ENCODE data around the gene DCTN1. TPM values are rescaled to one million over a fixed set of nuclear protein-coding genes. Genes with fewer than 3 reads are reported as not detected.
"Not testable (repeated sequence)": the region's sequence is repeated elsewhere in the genome, so short reads cannot be mapped to it uniquely, and the experiment has no call there.

DCTN1 gene
- polyA plus RNA-seq = 71.4 TPM

DNA sequence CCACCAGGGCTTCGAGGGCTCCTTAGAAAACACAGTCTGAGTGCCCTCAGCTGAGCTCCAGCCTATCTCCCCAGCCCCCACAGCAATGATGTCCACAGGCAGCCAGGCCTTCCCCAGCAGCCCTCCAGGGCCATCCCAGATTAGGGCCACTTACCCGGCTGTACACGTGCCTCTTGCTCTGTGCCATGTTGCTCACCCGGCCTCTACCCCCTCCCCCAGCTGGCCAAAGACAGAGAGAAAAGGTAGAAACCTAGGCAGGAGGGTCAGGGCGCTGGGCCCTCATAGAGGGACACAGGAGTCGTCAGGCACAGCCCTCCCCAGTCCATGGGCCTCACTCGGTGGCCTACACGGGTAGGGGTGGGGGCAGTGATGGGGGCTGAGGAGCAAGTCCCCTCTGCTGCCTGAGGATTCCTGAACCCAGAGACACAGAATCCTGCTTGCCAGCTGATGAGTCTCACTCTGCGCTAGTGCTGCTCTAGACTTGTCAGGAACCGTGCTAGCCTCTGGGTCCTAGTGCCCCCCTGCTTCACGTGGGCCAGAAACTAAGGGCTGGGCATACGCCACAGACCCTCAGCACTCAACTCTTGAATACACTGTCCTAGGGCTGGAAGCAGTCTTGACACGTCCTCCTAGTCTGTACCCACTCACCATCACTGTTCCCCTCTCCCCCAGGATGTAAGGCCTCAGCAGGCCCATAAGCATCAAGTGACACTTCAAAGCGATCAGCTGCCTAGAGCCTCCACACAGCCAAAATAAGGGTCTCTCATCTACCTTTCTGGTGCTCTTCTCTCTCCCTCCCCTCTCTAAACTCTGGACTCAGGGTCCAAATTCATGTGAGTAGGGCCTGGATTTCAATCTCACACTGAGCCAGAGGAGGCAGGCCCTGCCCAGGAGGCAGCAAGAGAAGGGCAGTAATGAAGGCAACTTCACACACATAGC is at the start of gene DCTN1:
Gene DCTN1 (minus strand): TSS at position 461 of the 939 bp plus-strand sequence. CDS start 274 bp downstream, at position 187.
- peaks cover 8% of the 10 kb centered on the region for H3K36me3 Mint-ChIP-seq
- H3K4me1 Mint-ChIP-seq = peaks cover 9 to 25% (median 20%) of the 10 kb centered on the region in 3 donors
- no peaks in the 10 kb centered on the region for H3K9me3 Mint-ChIP-seq
- no peak within 1 kb of the TSS for H3K27ac Mint-ChIP-seq
- no peaks in the 10 kb centered on the region for H3K27me3 Mint-ChIP-seq
- peak within 1 kb of the TSS in 2 of 4 donors; percentile 4 to 78 for H3K4me3 Mint-ChIP-seq

DNA sequence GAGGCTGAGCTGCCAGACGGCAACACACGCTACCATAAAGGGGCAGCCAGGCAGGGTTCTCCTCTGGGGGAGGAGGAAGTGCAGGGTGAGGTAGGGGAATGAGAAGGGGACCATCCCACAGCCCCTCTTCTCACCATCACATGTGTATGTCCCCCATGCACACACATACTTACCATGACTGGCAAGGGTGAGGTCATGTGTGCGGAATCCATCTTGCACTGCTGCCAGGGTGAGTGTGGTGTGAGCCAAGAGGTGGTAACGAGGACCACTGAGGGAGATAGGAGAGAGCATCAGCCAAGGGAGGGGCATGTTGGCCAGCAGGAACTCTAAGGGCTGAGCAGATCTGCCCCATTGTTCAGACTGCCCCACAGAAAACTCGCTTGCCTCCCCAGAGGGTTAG is 48.6 kb upstream of the DCTN1 start:
- H3K4me3 Mint-ChIP-seq = no peak overlapping the region
- no peaks in the 10 kb centered on the region for H3K36me3 Mint-ChIP-seq
- H3K27ac Mint-ChIP-seq = peak overlapping the region in 1 of 3 donors; percentile 35
- no peaks in the 10 kb centered on the region for H3K9me3 Mint-ChIP-seq
- H3K27me3 Mint-ChIP-seq = no peaks in the 10 kb centered on the region
- H3K4me1 Mint-ChIP-seq = no peaks in the 10 kb centered on the region

DNA sequence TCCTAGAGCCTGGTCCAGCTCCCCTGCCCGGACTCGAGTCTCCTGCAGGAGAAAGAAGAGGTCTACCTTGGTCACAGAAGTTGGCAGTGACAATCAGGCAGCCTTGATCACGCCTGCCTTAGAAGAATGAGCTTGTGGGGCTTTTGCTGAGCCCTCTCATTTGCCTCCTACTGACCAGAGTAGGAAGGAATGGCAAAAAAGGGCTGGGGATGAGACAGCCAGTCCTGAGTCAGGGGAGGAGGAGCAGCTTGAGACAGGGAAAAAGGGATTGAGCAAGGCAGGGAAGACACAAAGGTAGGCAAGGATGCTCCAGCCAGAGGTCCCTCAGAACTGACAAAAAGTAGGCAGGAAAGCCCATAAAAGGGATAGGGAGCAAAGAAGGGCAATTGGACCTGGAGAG is 47.4 kb upstream of the DCTN1 start:
- H3K4me1 Mint-ChIP-seq = peaks cover 0 to 3% (median 2%) of the 10 kb centered on the region in 3 donors
- no peaks in the 10 kb centered on the region for H3K27me3 Mint-ChIP-seq
- H3K36me3 Mint-ChIP-seq = no peaks in the 10 kb centered on the region
- no peaks in the 10 kb centered on the region for H3K9me3 Mint-ChIP-seq
- no peak overlapping the region for H3K4me3 Mint-ChIP-seq
- peak overlapping the region in 2 of 3 donors; percentile 51 to 83 for H3K27ac Mint-ChIP-seq

DNA sequence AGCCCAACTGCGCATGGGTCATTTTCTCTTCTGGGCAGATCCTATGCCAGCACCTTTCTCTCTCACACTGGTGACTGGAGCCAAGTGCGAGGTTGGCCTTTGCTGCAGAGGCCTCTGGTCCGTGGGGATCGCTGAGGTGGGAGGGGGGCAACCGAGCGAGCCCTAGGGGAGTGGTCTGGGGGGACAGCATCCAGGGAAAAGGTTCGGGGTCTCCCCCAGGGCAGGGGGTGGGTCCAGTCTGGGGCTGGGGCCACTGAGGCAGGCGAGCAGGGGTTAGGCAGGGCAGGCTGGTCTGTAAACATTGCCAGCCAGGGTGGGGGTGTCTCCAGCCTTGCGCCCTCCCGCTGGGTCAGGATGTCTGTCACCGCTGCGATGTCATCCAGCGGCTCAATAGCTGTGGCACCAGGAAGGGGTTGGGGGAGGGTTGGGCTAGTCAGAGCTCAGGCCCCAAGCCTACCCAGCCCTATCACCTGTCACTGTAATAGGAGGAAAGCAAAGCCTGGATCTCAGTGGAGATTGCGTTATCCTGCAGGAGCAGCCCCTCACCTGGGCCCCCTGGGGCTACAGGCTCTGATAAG is 46.2 kb upstream of the DCTN1 start:
- H3K27me3 Mint-ChIP-seq = no peaks in the 10 kb centered on the region
- peak overlapping the region in 2 of 3 donors; percentile 48 to 51 for H3K27ac Mint-ChIP-seq
- peaks cover 2 to 6% (median 3%) of the 10 kb centered on the region in 3 donors for H3K4me1 Mint-ChIP-seq
- no peaks in the 10 kb centered on the region for H3K36me3 Mint-ChIP-seq
- no peak overlapping the region for H3K4me3 Mint-ChIP-seq
- H3K9me3 Mint-ChIP-seq = no peaks in the 10 kb centered on the region

DNA sequence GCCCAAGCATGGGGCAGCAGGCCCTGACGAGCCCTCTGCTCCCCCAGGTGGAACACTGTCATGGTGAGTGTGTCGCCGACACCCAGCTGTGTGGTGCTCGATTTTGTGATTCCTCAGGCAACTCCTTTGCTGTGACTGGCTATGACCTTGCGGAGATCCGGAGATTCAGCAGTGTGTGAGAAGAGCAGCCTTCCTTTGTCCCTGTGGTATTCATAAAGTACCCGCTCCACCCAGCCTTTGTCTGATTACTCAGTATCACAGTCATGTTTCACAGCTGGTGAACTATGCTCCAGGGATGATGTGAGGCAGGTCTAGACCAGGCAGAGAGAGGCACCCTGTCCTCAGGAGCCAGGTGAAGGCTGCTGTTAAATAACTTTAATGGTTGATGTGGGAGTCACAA is 45.4 kb upstream of the DCTN1 start:
- Mint-ChIP-seq H3K4me1 (peaks cover 4 to 11% (median 5%) of the 10 kb centered on the region in 3 donors), H3K4me3 (peak overlapping the region in 1 of 4 donors; percentile 100), H3K9me3 (no peaks in the 10 kb centered on the region), H3K36me3 (no peaks in the 10 kb centered on the region), H3K27me3 (no peaks in the 10 kb centered on the region), H3K27ac (peak overlapping the region in 1 of 3 donors; percentile 1)

DNA sequence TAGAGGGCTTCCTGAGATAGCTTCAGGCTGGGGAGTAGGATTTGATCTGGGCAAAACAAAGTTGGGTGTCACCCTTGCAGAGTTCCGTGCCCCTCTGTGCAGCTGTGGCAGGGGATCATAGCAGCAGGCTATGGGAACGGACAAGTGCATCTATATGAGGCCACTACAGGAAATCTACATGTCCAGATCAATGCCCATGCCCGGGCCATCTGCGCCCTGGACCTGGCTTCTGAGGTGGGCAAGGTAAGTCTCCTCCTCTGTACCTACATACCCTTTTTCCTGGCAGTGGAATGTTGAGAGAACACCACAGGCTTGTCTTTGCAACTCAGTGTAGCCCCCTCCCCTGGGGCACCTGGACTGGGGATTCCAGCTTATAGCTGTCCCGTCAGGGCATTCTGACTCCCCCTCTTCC is 44.9 kb upstream of the DCTN1 start:
- H3K27ac Mint-ChIP-seq = peak overlapping the region in 1 of 3 donors; percentile 1
- H3K9me3 Mint-ChIP-seq = no peaks in the 10 kb centered on the region
- no peaks in the 10 kb centered on the region for H3K36me3 Mint-ChIP-seq
- H3K27me3 Mint-ChIP-seq = no peaks in the 10 kb centered on the region
- H3K4me1 Mint-ChIP-seq = peaks cover 8 to 16% (median 10%) of the 10 kb centered on the region in 3 donors
- H3K4me3 Mint-ChIP-seq = peak overlapping the region in 2 of 4 donors; percentile 13 to 100

DNA sequence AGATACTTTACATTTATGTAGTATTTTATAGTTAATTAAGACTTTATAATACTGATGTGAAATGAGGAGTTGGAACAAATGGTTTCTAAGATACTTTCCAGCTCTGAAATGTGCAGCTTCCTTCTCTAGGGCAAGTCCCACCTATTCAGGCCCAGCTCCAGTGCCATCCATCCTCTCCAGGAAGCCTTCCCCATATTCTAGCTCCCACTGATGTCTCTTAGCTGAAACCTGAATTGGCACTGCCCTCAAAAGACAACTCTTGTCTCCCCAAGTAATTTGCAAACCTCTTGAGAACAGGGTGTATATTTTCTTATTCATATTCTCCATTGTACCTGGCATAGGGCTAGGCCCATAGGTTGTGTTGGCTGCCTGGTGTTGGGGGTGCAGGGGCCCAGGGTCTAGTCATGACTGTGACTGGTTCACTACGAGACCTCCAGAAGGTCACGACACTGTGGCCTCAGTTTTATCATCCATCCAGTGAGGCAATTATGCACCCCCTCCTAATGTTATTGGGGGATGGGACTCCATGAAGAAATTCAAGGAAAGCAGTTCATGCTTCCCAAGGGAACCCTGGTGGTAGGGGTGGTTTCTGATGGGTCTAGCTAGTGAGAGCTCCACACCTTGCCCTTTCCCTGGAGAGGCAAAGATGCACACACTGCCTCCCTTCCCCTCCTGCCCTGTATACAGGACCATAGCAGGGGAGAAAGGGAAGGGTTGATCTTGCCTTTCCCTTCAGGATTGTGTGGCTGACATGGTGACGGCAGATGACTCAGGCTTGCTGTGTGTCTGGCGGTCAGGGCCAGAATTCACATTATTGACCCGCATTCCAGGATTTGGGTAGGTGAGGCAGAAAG is 44.3 kb upstream of the DCTN1 start:
- Mint-ChIP-seq H3K27me3 (no peaks in the 10 kb centered on the region), H3K4me1 (peaks cover 10 to 23% (median 13%) of the 10 kb centered on the region in 3 donors), H3K27ac (peak overlapping the region in 1 of 3 donors; percentile 1), H3K36me3 (no peaks in the 10 kb centered on the region), H3K4me3 (peak overlapping the region in 1 of 4 donors; percentile 100), H3K9me3 (no peaks in the 10 kb centered on the region)

DNA sequence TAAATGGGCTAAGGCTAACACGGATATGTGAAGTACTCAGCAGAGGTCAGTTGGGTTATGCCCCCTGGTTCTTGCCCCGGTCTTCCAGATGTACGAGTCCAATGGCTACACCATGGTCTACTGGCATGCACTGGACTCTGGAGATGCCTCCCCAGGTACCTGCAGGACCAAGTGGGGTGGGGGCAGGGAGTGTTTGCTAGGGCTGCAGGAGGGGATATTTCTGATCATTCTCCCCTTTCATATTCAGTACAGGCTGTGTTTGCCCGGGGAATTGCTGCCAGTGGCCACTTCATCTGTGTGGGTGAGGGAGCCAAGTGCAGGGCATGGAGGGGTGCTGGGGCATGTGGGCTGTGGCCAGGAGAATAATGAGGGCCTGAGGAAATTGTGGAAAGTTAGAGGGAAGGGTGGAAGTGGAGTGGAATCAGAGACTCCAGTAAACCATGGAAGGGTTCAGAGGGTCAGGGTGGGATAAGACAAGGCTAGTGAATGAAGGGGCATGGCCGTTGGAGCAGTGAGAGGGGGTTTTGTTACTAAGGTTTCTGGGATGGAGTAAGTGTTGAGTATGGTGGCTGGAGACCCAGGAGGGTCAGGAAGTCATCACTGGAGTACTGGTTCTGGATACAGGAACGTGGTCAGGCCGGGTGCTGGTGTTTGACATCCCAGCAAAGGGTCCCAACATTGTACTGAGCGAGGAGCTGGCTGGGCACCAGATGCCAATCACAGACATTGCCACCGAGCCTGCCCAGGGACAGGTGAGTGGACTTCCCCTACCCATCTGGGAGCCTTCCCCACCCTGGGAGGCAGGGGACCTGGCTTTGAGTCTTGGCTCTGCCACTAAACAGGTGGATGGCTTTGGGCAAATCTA is 43.4 kb upstream of the DCTN1 start:
- no peaks in the 10 kb centered on the region for H3K36me3 Mint-ChIP-seq
- no peaks in the 10 kb centered on the region for H3K27me3 Mint-ChIP-seq
- peak overlapping the region in 1 of 3 donors; percentile 100 for H3K27ac Mint-ChIP-seq
- no peaks in the 10 kb centered on the region for H3K9me3 Mint-ChIP-seq
- H3K4me3 Mint-ChIP-seq = peak overlapping the region in 3 of 4 donors; percentile 3 to 100 (median 96)
- H3K4me1 Mint-ChIP-seq = peaks cover 10 to 26% (median 15%) of the 10 kb centered on the region in 3 donors

DNA sequence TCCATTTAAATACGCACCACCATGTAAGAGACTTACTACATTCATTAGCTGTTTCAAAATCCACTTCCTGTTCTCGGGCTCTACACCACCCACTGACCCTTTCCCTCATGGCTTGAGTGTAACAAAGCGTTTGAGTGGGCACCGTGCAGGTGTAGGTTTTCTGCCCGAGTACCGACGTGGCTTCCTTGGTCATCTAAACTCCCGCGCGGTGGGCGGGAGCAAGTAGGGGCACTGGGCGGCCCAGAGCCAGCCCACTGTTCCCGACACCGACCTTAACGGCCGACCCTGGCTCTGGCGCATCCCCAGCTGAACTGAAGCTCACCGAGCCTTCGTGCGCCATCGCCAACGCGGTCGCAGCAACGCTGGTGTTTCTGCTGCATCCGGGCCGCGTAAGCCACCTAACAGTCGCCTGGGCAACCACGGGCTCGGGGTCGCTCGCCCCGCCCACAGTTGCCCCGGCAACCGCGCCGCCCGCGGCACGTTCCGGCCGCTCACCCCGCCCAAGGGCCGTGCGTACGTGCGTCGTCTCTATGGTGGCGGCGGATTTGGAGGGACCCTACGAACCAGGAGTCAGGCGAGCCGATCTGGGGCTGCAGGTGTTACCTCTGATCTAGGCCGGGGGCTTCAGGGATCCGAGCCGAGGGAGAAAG is 41.2 kb upstream of the DCTN1 start, which contains the start of the genes C2orf81 and WDR54:
Gene C2orf81 (minus strand): TSS at position 399 of the 650 bp plus-strand sequence. CDS start 59 bp downstream, at position 340.
Gene WDR54 (plus strand): TSS at position 510 of the 650 bp plus-strand sequence. CDS start 424 bp downstream, outside the sequence.
- H3K36me3 Mint-ChIP-seq = peaks cover 2% of the 10 kb centered on the region
- H3K4me1 Mint-ChIP-seq = peaks cover 10 to 30% (median 21%) of the 10 kb centered on the region in 3 donors
- peak within 1 kb of the TSS; percentile 97 to 100 (median 99) for H3K27ac Mint-ChIP-seq

DNA sequence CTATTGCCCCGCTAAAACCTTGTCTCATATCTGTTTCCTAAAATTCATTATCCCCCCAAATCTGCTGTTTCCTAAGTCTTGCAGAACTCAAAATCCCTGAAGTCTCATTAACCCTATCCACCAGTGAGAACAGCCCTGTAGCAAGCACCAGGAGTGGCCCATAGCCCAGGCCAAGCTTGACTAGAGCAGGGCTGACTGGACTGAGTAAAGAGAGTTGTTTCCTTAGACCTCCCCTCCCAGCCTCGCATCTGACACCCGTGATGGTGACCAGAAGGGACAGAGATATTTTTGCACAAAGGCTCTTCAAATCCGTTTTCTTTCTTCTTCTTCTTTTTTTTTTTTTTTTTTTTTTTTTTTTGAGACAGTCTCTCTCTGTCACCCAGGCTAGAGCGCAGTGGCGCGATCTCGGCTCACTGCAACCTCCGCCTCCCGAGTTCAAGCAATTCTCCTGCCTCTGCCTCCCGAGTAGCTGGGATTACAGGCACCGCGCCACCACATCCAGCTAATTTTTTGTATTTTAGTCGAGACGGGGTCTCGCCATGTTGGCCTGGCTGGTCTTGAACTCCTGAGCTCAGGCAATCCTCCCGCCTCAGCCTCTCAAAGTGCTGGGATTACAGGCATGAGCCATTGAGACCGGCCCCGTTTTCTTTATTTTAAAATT is 40.5 kb upstream of the DCTN1 start:
- peaks cover 12 to 30% (median 21%) of the 10 kb centered on the region in 3 donors for H3K4me1 Mint-ChIP-seq

More for the DNA sequence above, 41.2 kb upstream of the DCTN1 start, which contains the start of the genes C2orf81 and WDR54:
- peak within 1 kb of the TSS; percentile 94 to 100 (median 97) for H3K4me3 Mint-ChIP-seq
- no peaks in the 10 kb centered on the region for H3K9me3 Mint-ChIP-seq
- no peaks in the 10 kb centered on the region for H3K27me3 Mint-ChIP-seq

DNA sequence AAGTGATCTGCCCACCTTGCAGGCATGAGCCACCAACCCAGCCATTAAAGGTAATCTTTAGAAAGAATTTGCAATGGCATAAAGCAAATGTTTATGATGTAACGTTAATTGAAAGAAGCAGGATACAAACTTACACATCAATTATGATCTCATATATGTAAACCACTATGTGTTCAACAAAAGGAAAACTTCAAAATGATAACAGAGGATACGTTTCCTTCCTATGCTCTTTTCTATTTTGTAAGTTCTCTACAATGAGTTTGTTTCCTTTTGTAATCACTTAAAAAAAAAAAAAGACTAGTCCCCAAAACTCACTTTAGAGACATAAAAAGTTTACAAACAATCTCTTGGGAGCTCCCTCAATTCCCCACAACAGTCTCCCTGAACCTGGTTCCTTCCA is 39.9 kb upstream of the DCTN1 start:
- peak overlapping the region; percentile 84 to 100 (median 97) for H3K27ac Mint-ChIP-seq
- peak overlapping the region; percentile 36 to 98 (median 77) for H3K4me3 Mint-ChIP-seq
- H3K36me3 Mint-ChIP-seq = peaks cover 3% of the 10 kb centered on the region
- peaks cover 2% of the 10 kb centered on the region for H3K27me3 Mint-ChIP-seq
- peaks cover 15 to 30% (median 21%) of the 10 kb centered on the region in 3 donors for H3K4me1 Mint-ChIP-seq
- H3K9me3 Mint-ChIP-seq = no peaks in the 10 kb centered on the region

More for the DNA sequence above, 40.5 kb upstream of the DCTN1 start:
- H3K36me3 Mint-ChIP-seq, H3K9me3 Mint-ChIP-seq, H3K27me3 Mint-ChIP-seq: not testable (repeated sequence)
- Mint-ChIP-seq H3K27ac (peak overlapping the region; percentile 97 to 100 (median 99)), H3K4me3 (peak overlapping the region; percentile 94 to 100 (median 97))

DNA sequence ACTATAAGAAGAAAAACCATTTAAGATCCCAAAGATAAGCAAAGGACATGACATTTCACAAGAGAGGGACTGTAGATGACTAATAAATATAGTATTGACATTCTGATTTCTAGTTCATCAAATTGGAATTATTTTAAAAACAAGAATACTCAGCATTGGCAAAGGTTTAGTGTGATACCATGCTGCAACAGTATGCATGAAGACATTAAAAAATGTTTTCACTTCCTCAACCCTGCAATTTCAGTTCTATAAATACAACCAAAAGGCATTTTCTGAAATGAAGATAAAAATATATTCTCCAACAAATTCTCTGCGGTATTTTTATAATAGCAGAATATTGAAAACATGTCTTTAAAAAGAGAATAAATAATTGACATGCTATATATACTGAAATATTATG is 39.2 kb upstream of the DCTN1 start:
- Mint-ChIP-seq H3K27ac (peak overlapping the region in 2 of 3 donors; percentile 18 to 100), H3K36me3 (peaks cover 3% of the 10 kb centered on the region), H3K27me3 (peaks cover 2% of the 10 kb centered on the region), H3K9me3 (no peaks in the 10 kb centered on the region), H3K4me1 (peaks cover 17 to 30% (median 21%) of the 10 kb centered on the region in 3 donors), H3K4me3 (peak overlapping the region in 3 of 4 donors; percentile 15 to 86 (median 64))

Data from IgD-negative memory B cell (primary cell).